HG03139 (cell line): ENCODE measurements around the gene GRIK1.

Experiments used
- ATAC-seq: cut with Tn5 transposase; IDR thresholded peaks from one replicate; pipeline ENCODE4 v1.9.1; 2021; ENCODE audit not compliant: unreplicated experiment

Gene GRIK1

GRCh38 chr21:29787361-29787909 is 152.4 kb downstream of the GRIK1 start:
- no peak for ATAC-seq

- no peak for ATAC-seq
These were observed 153.1 kb downstream of the GRIK1 start for GRCh38 chr21:29786496-29787360.

GRCh38 chr21:29777160-29777559 is 162.6 kb downstream of the GRIK1 start:
- no peak for ATAC-seq

- no peak for ATAC-seq
These were observed 164.3 kb downstream of the GRIK1 start for GRCh38 chr21:29775462-29775861.

GRCh38 chr21:29771491-29772066 is 168.2 kb downstream of the GRIK1 start:
- no peak for ATAC-seq

GRCh38 chr21:29763674-29764073 is 176.1 kb downstream of the GRIK1 start:
- ATAC-seq, result no peak

- ATAC-seq, result no peak
These were observed 177.2 kb downstream of the GRIK1 start for GRCh38 chr21:29762570-29763082.

- ATAC-seq, result no peak
These were observed 186.6 kb downstream of the GRIK1 start for GRCh38 chr21:29753216-29753615.

- ATAC-seq, result no peak
These were observed 188.2 kb downstream of the GRIK1 start for GRCh38 chr21:29751473-29752185.

- no peak for ATAC-seq
These were observed 189.8 kb downstream of the GRIK1 start for GRCh38 chr21:29749957-29750356.

GRCh38 chr21:29749223-29749622 is 190.6 kb downstream of the GRIK1 start:
- no peak for ATAC-seq

GRCh38 chr21:29748391-29749167 is 191.2 kb downstream of the GRIK1 start:
- ATAC-seq, result no peak

- no peak for ATAC-seq
These were observed 198.0 kb downstream of the GRIK1 start for GRCh38 chr21:29741761-29742160.

- ATAC-seq, result no peak
These were observed 200.6 kb downstream of the GRIK1 start for GRCh38 chr21:29739176-29739575.

GRCh38 chr21:29738730-29739129 is 201.1 kb downstream of the GRIK1 start:
- ATAC-seq, result no peak

- ATAC-seq, result no peak
These were observed 202.6 kb downstream of the GRIK1 start for GRCh38 chr21:29737186-29737585.

GRCh38 chr21:29730281-29730680 is 209.5 kb downstream of the GRIK1 start:
- ATAC-seq, result no peak

- no peak for ATAC-seq
These were observed 213.8 kb downstream of the GRIK1 start for GRCh38 chr21:29726044-29726443.

- ATAC-seq, result no peak
These were observed 214.6 kb downstream of the GRIK1 start for GRCh38 chr21:29725025-29725736.

- no peak for ATAC-seq
These were observed 217.8 kb downstream of the GRIK1 start for GRCh38 chr21:29721964-29722363.
